ENCODE results near the gene TECTA. TPM values are rescaled to one million over a fixed set of nuclear protein-coding genes. Genes with fewer than 3 reads are reported as not detected.

TECTA gene
- total and polyA plus RNA-seq, 2 donors (not counting 1 experiment from before 2014, with no cell fraction given): 0.30 to 0.33 TPM

- H3K27me3 ChIP-seq (ENCODE audit: control insufficient read depth, insufficient read depth, low read length): no peaks in the 10 kb centered on the region
- H3K36me3 ChIP-seq (ENCODE audit: control insufficient read depth, insufficient read depth, low read length): no peaks in the 10 kb centered on the region
- no peak overlapping the region for H2AFZ ChIP-seq (ENCODE audit: low read length)
- H3K79me2 ChIP-seq (ENCODE audit: control insufficient read depth, insufficient read depth, low read length): no peaks in the 10 kb centered on the region
- H3K4me1 ChIP-seq (ENCODE audit: control insufficient read depth, extremely low read depth, insufficient read depth, low read length): no peaks in the 10 kb centered on the region
- H3K27ac ChIP-seq (ENCODE audit: insufficient read depth, low read length): no peak overlapping the region
- H3K9me3 ChIP-seq (ENCODE audit: control insufficient read depth, insufficient read depth, low read depth, low read length): no peaks in the 10 kb centered on the region
- no peak for DNase-seq (ENCODE audit: low read depth in 2 of 2)
- TF ChIP-seq EZH2 (IDR thresholded peaks at IDR 0.05; ENCODE audit: low read length, missing control alignments): no peak
- no peak for TF ChIP-seq CTCF (conservative IDR thresholded peaks at IDR 0.05 in 1 of 2, IDR thresholded peaks at IDR 0.05 in 1 of 2; ENCODE audit: low read depth in 1 of 2, low read length in 2 of 2)
- no peaks in the 10 kb centered on the region for H4K20me1 ChIP-seq (ENCODE audit: control insufficient read depth, extremely low read depth, insufficient read depth, low read length)
- no peak overlapping the region for H3K4me2 ChIP-seq (ENCODE audit: extremely low read depth, insufficient read depth, low read length)
- H3K9ac ChIP-seq (ENCODE audit: insufficient read depth, low read length): no peak overlapping the region
- no peak overlapping the region for H3K4me3 ChIP-seq (replicated peaks in 1 of 4; ENCODE audit: control extremely low read depth in 1 of 4, insufficient read depth in 1 of 4, low read depth in 3 of 4, low read length in 4 of 4)
Measured at GRCh38 chr11:121211626-121212025, 110.6 kb downstream of the TECTA start.

DNA sequence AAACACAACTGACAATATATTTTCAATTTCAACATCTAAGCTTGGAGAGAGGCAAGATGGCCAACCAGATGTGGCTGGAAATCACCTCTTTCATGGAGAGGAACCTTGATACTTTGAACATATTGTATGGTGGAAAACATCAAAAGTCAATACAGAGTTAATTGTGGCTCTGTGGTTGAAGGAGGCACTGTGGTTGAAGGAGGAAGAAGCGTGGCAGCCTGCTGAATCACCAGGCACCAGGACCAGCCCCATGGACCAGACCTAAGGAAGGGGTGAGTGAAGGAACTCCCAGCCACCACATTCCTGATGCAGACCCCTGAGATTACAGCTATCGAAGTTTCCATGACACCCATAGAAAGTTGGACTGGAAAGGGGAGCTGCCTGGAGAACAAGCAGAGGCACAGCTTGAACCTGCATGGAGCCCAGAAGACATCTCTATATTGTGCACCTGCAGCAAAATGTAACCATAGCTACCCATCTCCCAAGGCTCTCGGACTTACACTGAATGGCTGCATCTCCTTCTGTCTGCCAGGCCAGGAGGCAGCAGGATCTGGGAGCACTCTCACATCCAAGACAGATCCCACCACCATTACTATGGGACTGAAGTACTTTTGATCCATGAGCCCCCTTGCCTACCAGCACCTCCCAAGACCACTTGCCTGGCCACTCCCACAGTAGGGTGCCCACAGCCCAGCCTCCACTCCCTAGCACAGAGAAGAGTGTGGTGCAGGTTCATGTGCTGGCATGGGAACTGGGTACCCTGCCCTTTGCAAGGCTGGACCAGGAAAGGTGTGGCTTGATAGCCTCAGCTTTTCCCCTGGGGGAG lies 111.7 kb downstream of the TECTA start:
- no peak for DNase-seq (ENCODE audit: low read depth in 2 of 2)
- no peak overlapping the region for H3K9ac ChIP-seq (ENCODE audit: insufficient read depth, low read length)
- H2AFZ ChIP-seq (ENCODE audit: low read length): no peak overlapping the region
- H3K79me2 ChIP-seq (ENCODE audit: control insufficient read depth, insufficient read depth, low read length): no peaks in the 10 kb centered on the region
- H3K9me3 ChIP-seq (ENCODE audit: control insufficient read depth, insufficient read depth, low read depth, low read length): no peaks in the 10 kb centered on the region
- TF ChIP-seq EZH2 (IDR thresholded peaks at IDR 0.05; ENCODE audit: low read length, missing control alignments): no peak
- no peak for TF ChIP-seq CTCF (conservative IDR thresholded peaks at IDR 0.05 in 1 of 2, IDR thresholded peaks at IDR 0.05 in 1 of 2; ENCODE audit: low read depth in 1 of 2, low read length in 2 of 2)
- no peaks in the 10 kb centered on the region for H3K4me1 ChIP-seq (ENCODE audit: control insufficient read depth, extremely low read depth, insufficient read depth, low read length)
- H3K4me2 ChIP-seq (ENCODE audit: extremely low read depth, insufficient read depth, low read length): no peak overlapping the region
- H3K4me3 ChIP-seq (replicated peaks in 1 of 4; ENCODE audit: control extremely low read depth in 1 of 4, insufficient read depth in 1 of 4, low read depth in 3 of 4, low read length in 4 of 4): no peak overlapping the region
- no peaks in the 10 kb centered on the region for H4K20me1 ChIP-seq (ENCODE audit: control insufficient read depth, extremely low read depth, insufficient read depth, low read length)
- H3K36me3 ChIP-seq (ENCODE audit: control insufficient read depth, insufficient read depth, low read length): no peaks in the 10 kb centered on the region
- no peaks in the 10 kb centered on the region for H3K27me3 ChIP-seq (ENCODE audit: control insufficient read depth, insufficient read depth, low read length)
- H3K27ac ChIP-seq (ENCODE audit: insufficient read depth, low read length): no peak overlapping the region

GRCh38 chr11:121213362-121213893 lies 112.4 kb downstream of the TECTA start:
- Histone ChIP-seq H3K9me3 (ENCODE audit: control insufficient read depth, insufficient read depth, low read depth, low read length) (no peaks in the 10 kb centered on the region), H3K27me3 (ENCODE audit: control insufficient read depth, insufficient read depth, low read length) (no peaks in the 10 kb centered on the region), H3K4me3 (replicated peaks in 1 of 4; ENCODE audit: control extremely low read depth in 1 of 4, insufficient read depth in 1 of 4, low read depth in 3 of 4, low read length in 4 of 4) (no peak overlapping the region), H3K36me3 (ENCODE audit: control insufficient read depth, insufficient read depth, low read length) (no peaks in the 10 kb centered on the region), H3K4me1 (ENCODE audit: control insufficient read depth, extremely low read depth, insufficient read depth, low read length) (no peaks in the 10 kb centered on the region), H3K79me2 (ENCODE audit: control insufficient read depth, insufficient read depth, low read length) (no peaks in the 10 kb centered on the region), H4K20me1 (ENCODE audit: control insufficient read depth, extremely low read depth, insufficient read depth, low read length) (no peaks in the 10 kb centered on the region), H2AFZ (ENCODE audit: low read length) (no peak overlapping the region), H3K4me2 (ENCODE audit: extremely low read depth, insufficient read depth, low read length) (no peak overlapping the region), H3K27ac (ENCODE audit: insufficient read depth, low read length) (no peak overlapping the region), H3K9ac (ENCODE audit: insufficient read depth, low read length) (no peak overlapping the region)
- no peak for DNase-seq (ENCODE audit: low read depth in 2 of 2)
- no peak for TF ChIP-seq CTCF (conservative IDR thresholded peaks at IDR 0.05 in 1 of 2, IDR thresholded peaks at IDR 0.05 in 1 of 2; ENCODE audit: low read depth in 1 of 2, low read length in 2 of 2)
